GM13976 (cell line): ENCODE measurements around the gene TCN2.
"Not testable (repeated sequence)": the region's sequence is repeated elsewhere in the genome, so short reads cannot be mapped to it uniquely, and the experiment has no call there.

Experiments used
- DNase-seq: peaks from one replicate; pipeline ENCODE4 v3.0.0; 2012; ENCODE audit warnings: low spot score
- in situ Hi-C: fragments of 300-500 bp; cut with MboI; formaldehyde crosslinking; loops from one replicate; pipeline ENCODE4 v1.12.0; 2022; ENCODE audit warnings: low sequenced_read_pairs, mixed read lengths, inconsistent platforms; ENCODE audit not compliant: unreplicated experiment
- TF ChIP-seq, protein P1 (sequence below): IDR thresholded peaks from 2 replicates; pipeline ENCODE4 v1.5.1; 2012; ENCODE audit warnings: borderline replicate concordance, mild to moderate bottlenecking; ENCODE audit not compliant: insufficient read depth; ENCODE audit errors: extremely low read depth, missing control alignments, control extremely low read depth

The TCN2 gene

GRCh38 chr22:30614879-30615278 lies 7.9 kb downstream of the TCN2 start:
- in situ Hi-C loops = no loop called here
- TF ChIP-seq, protein P1, sequence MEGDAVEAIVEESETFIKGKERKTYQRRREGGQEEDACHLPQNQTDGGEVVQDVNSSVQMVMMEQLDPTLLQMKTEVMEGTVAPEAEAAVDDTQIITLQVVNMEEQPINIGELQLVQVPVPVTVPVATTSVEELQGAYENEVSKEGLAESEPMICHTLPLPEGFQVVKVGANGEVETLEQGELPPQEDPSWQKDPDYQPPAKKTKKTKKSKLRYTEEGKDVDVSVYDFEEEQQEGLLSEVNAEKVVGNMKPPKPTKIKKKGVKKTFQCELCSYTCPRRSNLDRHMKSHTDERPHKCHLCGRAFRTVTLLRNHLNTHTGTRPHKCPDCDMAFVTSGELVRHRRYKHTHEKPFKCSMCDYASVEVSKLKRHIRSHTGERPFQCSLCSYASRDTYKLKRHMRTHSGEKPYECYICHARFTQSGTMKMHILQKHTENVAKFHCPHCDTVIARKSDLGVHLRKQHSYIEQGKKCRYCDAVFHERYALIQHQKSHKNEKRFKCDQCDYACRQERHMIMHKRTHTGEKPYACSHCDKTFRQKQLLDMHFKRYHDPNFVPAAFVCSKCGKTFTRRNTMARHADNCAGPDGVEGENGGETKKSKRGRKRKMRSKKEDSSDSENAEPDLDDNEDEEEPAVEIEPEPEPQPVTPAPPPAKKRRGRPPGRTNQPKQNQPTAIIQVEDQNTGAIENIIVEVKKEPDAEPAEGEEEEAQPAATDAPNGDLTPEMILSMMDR = no peak
- DNase-seq = no peak

DNA sequence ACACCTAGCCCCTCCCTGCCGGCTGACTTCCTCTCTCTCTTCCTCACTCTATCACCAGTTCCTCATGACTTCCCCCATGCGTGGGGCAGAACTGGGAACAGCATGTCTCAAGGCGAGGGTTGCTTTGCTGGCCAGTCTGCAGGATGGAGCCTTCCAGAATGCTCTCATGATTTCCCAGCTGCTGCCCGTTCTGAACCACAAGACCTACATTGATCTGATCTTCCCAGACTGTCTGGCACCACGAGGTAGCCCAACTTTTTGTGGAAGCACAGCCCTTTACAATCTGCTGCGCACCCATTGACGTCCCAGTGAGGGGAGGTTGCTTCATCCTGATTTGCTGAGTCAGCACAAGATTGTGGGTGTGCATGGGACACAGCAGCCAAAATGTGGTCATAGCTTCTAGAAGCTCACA lies 8.6 kb downstream of the TCN2 start:
- DNase-seq = no peak
- TF ChIP-seq, protein P1 = no peak
- in situ Hi-C loops = no loop called here

DNA sequence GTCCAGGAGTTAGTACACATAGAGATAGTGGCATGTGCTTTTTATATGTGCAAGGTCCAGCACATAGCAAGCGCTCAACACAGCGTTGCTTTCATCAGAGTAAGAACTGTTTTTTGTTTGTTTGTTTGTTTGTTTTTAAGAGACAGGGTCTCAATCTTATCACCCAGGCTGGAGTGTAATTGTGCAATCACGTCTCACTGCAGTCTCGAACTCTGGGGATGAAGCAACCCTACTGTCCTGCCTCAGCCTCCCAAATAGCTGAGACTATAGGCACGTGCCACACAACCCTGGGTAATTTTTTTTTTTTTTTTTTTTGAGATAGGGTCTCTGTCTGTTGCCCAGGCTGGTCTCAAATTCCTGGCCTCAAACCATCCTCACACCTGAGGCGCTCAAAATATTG lies 10.8 kb downstream of the TCN2 start:
- in situ Hi-C loops = no loop called here
- no peak for DNase-seq

GRCh38 chr22:30619909-30620308 lies 12.9 kb downstream of the TCN2 start:
- DNase-seq, in situ Hi-C loops: not testable (repeated sequence)

More for the DNA sequence above, 10.8 kb downstream of the TCN2 start:
- TF ChIP-seq, protein P1 = no peak

DNA sequence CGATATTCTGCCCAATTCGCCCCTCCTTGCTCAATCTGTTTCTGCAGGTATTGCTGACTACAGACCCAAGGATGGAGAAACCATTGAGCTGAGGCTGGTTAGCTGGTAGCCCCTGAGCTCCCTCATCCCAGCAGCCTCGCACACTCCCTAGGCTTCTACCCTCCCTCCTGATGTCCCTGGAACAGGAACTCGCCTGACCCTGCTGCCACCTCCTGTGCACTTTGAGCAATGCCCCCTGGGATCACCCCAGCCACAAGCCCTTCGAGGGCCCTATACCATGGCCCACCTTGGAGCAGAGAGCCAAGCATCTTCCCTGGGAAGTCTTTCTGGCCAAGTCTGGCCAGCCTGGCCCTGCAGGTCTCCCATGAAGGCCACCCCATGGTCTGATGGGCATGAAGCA lies 19.4 kb downstream of the TCN2 start:
- in situ Hi-C loops = loop anchor here (5.0 to 25.0 kb wide), 2 partner anchors 131 to 286 kb away; no protein-coding TSS in a partner anchor
- no peak for DNase-seq
- TF ChIP-seq, protein P1 = no peak

DNA sequence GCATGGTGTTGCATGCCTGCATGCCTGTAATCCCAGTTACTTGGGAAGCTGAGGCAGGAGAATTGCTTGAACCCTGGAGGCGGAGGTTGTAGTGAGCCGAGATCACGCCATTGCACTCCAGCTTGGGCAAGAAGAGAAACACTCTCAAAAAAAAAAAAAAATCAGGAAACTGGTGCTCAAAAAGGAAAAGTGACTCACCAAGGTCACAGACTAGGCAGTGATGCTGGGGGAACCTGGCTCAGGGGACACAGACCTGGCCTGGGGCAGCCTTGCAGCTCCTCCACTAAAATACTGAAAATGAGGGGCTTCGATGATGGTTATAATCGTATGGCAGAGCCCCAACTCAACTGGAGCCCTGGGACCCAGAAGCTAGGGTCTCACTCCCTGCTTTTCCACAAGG lies 20.5 kb downstream of the TCN2 start:
- in situ Hi-C loops = loop anchor here (5.0 to 25.0 kb wide), 2 partner anchors 130 to 285 kb away; no protein-coding TSS in a partner anchor
- DNase-seq = no peak
- TF ChIP-seq, protein P1 = no peak

DNA sequence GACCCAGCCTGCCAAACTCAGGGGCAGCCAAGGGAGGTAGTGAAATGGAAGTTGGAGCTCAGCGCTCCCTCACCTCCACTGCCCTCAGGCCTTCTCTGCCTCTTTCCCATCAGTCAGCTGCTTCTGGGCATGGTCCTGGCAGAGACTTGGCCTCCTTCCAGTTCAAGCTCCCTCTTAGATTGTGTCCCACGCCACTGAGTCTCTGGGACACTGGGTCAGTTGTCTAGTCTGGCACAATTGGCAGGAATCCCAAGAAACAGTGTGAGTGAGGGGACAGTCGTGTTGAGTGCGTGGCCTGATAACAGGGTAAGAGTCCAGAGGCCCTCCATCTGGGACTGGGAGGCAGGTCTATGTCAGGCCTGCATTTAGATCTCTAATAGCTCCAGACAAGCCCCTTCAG lies 21.5 kb downstream of the TCN2 start:
- no peak for DNase-seq
- in situ Hi-C loops = loop anchor here (5.0 to 25.0 kb wide), 2 partner anchors 129 to 284 kb away; no protein-coding TSS in a partner anchor
- TF ChIP-seq, protein P1 = no peak

- not testable (repeated sequence) for DNase-seq
- in situ Hi-C loops = loop anchor here (25.0 kb wide), 1 partner anchor 281 kb away; no protein-coding TSS in a partner anchor
Measured at GRCh38 chr22:30631469-30631868, 24.5 kb downstream of the TCN2 start.
